Suprapubic skin (tissue), 3 donors: ENCODE measurements around the gene OMP.

ENCODE experiments used
- CTCF ChIP-seq, 2 donors: fragments of 200-600 bp in 1 of 2; fragments of 450-650 bp in 1 of 2; sonication (generic) in 1 of 2; IDR thresholded peaks; one replicate each; pipeline ENCODE4 v1.5.1; 2016 to 2019; ENCODE audit warnings: antibody characterized with exemption in 2 of 2, mild to moderate bottlenecking in 1 of 2, moderate library complexity in 1 of 2
- POLR2AphosphoS5 ChIP-seq, 3 donors: sonication (generic); formaldehyde crosslinking; IDR thresholded peaks; one replicate each; pipeline ENCODE4 v1.6.1; 2017; ENCODE audit warnings: antibody characterized with exemption in 3 of 3

DNA sequence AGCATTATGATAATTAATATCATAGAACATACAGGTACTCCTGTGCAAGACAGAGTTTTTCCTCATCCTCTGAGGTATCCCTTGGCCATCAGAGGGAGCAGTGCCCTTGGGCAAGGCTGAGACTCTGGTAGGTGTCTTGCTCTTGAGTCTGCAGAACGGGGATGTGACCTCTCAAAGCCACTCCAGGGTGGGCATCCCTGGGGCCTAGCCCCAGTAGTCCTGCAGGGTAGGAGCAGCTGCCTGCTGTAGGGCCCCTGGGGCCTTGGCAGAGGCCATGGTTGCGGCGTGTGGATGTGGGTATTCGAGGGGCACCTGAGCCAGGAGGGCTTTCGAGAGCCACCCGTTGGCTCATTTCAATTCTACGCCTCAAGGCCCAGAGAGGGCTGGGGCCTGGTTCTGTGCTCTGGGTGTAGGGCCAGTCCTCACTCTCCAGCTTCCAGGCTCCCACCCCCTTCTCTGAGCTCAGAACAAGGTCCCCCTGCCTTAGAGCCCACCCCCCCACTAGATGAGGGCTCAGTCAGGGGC lies 7.7 kb upstream of the OMP start:
- no peak for TF ChIP-seq POLR2AphosphoS5 (IDR thresholded peaks at IDR 0.05)
- no peak for TF ChIP-seq CTCF (IDR thresholded peaks at IDR 0.05)
